Measurements from ENCODE around the gene WDR7.

Gene WDR7

GRCh38 chr18:56952026-56952425 lies 300.9 kb downstream of the WDR7 start:
- DNase-seq = no peak

- DNase-seq = no peak
Measured at GRCh38 chr18:56953428-56954198, 302.5 kb downstream of the WDR7 start.

- DNase-seq = no peak
Measured at GRCh38 chr18:56955490-56955889, 304.3 kb downstream of the WDR7 start.

GRCh38 chr18:56959120-56959519 lies 308.0 kb downstream of the WDR7 start:
- no peak for DNase-seq

GRCh38 chr18:56962322-56962721 lies 311.2 kb downstream of the WDR7 start:
- no peak for DNase-seq

- no peak for DNase-seq
Measured at GRCh38 chr18:56967035-56967434, 315.9 kb downstream of the WDR7 start.

GRCh38 chr18:56973487-56973886 lies 322.3 kb downstream of the WDR7 start:
- no peak for DNase-seq

GRCh38 chr18:56974141-56974540 lies 323.0 kb downstream of the WDR7 start:
- DNase-seq = no peak

- no peak for DNase-seq
Measured at GRCh38 chr18:56975276-56975675, 324.1 kb downstream of the WDR7 start.

- DNase-seq = no peak
Measured at GRCh38 chr18:56977309-56977708, 326.1 kb downstream of the WDR7 start.

GRCh38 chr18:56977771-56978170 lies 326.6 kb downstream of the WDR7 start:
- DNase-seq = no peak

- no peak for DNase-seq
Measured at GRCh38 chr18:56980151-56980550, 329.0 kb downstream of the WDR7 start.

GRCh38 chr18:56982766-56983165 lies 331.6 kb downstream of the WDR7 start:
- no peak for DNase-seq

- no peak for DNase-seq
Measured at GRCh38 chr18:56983275-56983992, 332.3 kb downstream of the WDR7 start.

- DNase-seq = no peak
Measured at GRCh38 chr18:56984731-56985130, 333.6 kb downstream of the WDR7 start.

GRCh38 chr18:56986829-56987228 lies 335.7 kb downstream of the WDR7 start:
- DNase-seq = no peak

- DNase-seq = no peak
Measured at GRCh38 chr18:56987236-56987635, 336.1 kb downstream of the WDR7 start.

GRCh38 chr18:56988022-56988421 lies 336.9 kb downstream of the WDR7 start:
- DNase-seq = no peak

- DNase-seq = no peak
Measured at GRCh38 chr18:56990678-56991077, 339.5 kb downstream of the WDR7 start.

GRCh38 chr18:56992777-56993176 lies 341.6 kb downstream of the WDR7 start:
- DNase-seq = no peak

- DNase-seq = no peak
Measured at GRCh38 chr18:56995579-56996188, 344.5 kb downstream of the WDR7 start.

- no peak for DNase-seq
Measured at GRCh38 chr18:56997200-56997599, 346.0 kb downstream of the WDR7 start.

- no peak for DNase-seq
Measured at GRCh38 chr18:56999823-57000222, 348.7 kb downstream of the WDR7 start.

- no peak for DNase-seq
Measured at GRCh38 chr18:57002627-57003026, 351.5 kb downstream of the WDR7 start.
